Psoas muscle (tissue), 8 donors: ENCODE results near the gene GRM4. TPM values are rescaled to one million over a fixed set of nuclear protein-coding genes. Genes with fewer than 3 reads are reported as not detected.

Source experiments
- ATAC-seq, 4 donors: fragments of 200-7000 bp; cut with Tn5 transposase; one replicate each; pipeline ENCODE4 v1.9.1; 2020; ENCODE audit warnings: moderate library complexity in 3 of 4, mild to moderate bottlenecking in 2 of 4
- DNase-seq, 2 donors: peaks; one replicate each; pipeline ENCODE4 v3.0.0-alpha.2; 2020
- H3K27ac ChIP-seq: fragments of 200-600 bp; one replicate; pipeline ENCODE4 v1.8.0; 2022
- H3K27me3 ChIP-seq, 3 donors: fragments of 200-600 bp in 1 of 3; one replicate each; pipeline versions ENCODE4 v1.6.1 to v1.8.0; 2013 to 2022; ENCODE audit warnings: low read length in 2 of 3, mild to moderate bottlenecking in 2 of 3, moderate library complexity in 1 of 3; ENCODE audit not compliant: insufficient read depth in 3 of 3
- H3K36me3 ChIP-seq, 2 donors: fragments of 200-600 bp in 1 of 2; one replicate each; pipeline versions ENCODE4 v1.6.1 to v1.8.0; 2013 to 2022; ENCODE audit warnings: low read depth in 1 of 2, mild to moderate bottlenecking in 1 of 2, moderate library complexity in 1 of 2; ENCODE audit not compliant: insufficient read depth in 1 of 2
- H3K4me1 ChIP-seq: fragments of 200-600 bp; one replicate; pipeline ENCODE4 v1.8.0; 2022
- H3K4me3 ChIP-seq: fragments of 200-600 bp; one replicate; pipeline ENCODE4 v1.8.0; 2022; ENCODE audit warnings: mild to moderate bottlenecking
- H3K9me3 ChIP-seq: fragments of 200-600 bp; one replicate; pipeline ENCODE4 v1.8.0; 2022
- WGBS, 3 donors: extraction: QIAGEN DNeasy Blood & Tissue Kit; methylation state at CpG; one replicate each; pipeline versions ENCODE4 v1.1.6 to v1.1.7; 2013; 5-methylcytosine and 5-hydroxymethylcytosine counted together
- intact Hi-C, 2 donors: fragments of 100-400 bp; cut with DNase I; formaldehyde crosslinking; loops; one replicate each; pipeline versions ENCODE4 v1.11.0 to v1.14.2; 2022
- polyA plus RNA-seq, 3 donors: library from polyadenylated mRNA; stranded (reverse); fragments of 200-250 nt; gene quantifications; one replicate each; pipeline ENCODE4 v1.2.3, GENCODE V29; 2013
- total RNA-seq, 4 donors: library from RNA; stranded (reverse); fragmentation: NEBNext Ultra II Directional in 2 of 4; extraction: Animal tissue kit (Norgen Biotek cat#: 25700) in 2 of 4; gene quantifications; one replicate each; pipeline versions ENCODE4 v1.2.1 to v1.2.4, GENCODE V29; 2021 to 2023
- TF ChIP-seq, protein P1 (sequence below): fragments of 200-600 bp; IDR thresholded peaks from one replicate; pipeline ENCODE4 v1.8.0; 2022; ENCODE audit warnings: antibody characterized with exemption
- donor health status: healthy with polysubstance abuse.
- donor health status: DM: no; HTN: no; CAD: no; lungs with moderate emphysema.
- donor health status: Bipolar disorder and iron deficiency.
- donor health status: healthy.
- donor health status: DM: yes; HTN: yes; CAD: no.
- donor health status: DM: no; HTN: no; CAD: no.
- donor health status: DM: no; HTN: no; CAD: no.
- donor health status: DM: yes; HTN: yes; CAD: no.

GRM4 gene
- total and polyA plus RNA-seq, 7 donors: 0.07 to 0.39 (median 0.14) TPM; not detected in 4

GRCh38 chr6:34001706-34002621 lies 143.9 kb downstream of the GRM4 start:
- 56 to 60% (median 59%) methylated on average over 41 of the region's 41 CpGs for WGBS, 3 donors
- H3K9me3 ChIP-seq: no peaks in the 10 kb centered on the region
- H3K4me1 ChIP-seq: no peaks in the 10 kb centered on the region
- H3K36me3 ChIP-seq: no peaks in the 10 kb centered on the region
- no peak overlapping the region for H3K27ac ChIP-seq
- no peak for DNase-seq
- intact Hi-C loops: no loop called here
- TF ChIP-seq, protein P1, sequence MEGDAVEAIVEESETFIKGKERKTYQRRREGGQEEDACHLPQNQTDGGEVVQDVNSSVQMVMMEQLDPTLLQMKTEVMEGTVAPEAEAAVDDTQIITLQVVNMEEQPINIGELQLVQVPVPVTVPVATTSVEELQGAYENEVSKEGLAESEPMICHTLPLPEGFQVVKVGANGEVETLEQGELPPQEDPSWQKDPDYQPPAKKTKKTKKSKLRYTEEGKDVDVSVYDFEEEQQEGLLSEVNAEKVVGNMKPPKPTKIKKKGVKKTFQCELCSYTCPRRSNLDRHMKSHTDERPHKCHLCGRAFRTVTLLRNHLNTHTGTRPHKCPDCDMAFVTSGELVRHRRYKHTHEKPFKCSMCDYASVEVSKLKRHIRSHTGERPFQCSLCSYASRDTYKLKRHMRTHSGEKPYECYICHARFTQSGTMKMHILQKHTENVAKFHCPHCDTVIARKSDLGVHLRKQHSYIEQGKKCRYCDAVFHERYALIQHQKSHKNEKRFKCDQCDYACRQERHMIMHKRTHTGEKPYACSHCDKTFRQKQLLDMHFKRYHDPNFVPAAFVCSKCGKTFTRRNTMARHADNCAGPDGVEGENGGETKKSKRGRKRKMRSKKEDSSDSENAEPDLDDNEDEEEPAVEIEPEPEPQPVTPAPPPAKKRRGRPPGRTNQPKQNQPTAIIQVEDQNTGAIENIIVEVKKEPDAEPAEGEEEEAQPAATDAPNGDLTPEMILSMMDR: no peak
- no peak for ATAC-seq
- H3K27me3 ChIP-seq: peaks cover 0 to 10% (median 6%) of the 10 kb centered on the region in 3 donors
- H3K4me3 ChIP-seq: no peak overlapping the region

- Histone ChIP-seq H3K36me3 (no peaks in the 10 kb centered on the region), H3K27ac (no peak overlapping the region), H3K27me3 (peaks cover 0 to 8% (median 6%) of the 10 kb centered on the region in 3 donors), H3K4me1 (no peaks in the 10 kb centered on the region), H3K4me3 (no peak overlapping the region), H3K9me3 (no peaks in the 10 kb centered on the region)
- intact Hi-C loops: no loop called here
- ATAC-seq (no peak), DNase-seq (no peak)
- TF ChIP-seq, protein P1: no peak
- 85 to 90% (median 87%) methylated on average over 5 of the region's 5 CpGs for WGBS, 3 donors
Measured at GRCh38 chr6:34000281-34000680, 145.6 kb downstream of the GRM4 start.

- DNase-seq (no peak), ATAC-seq (no peak)
- no peak overlapping the region for H3K4me3 ChIP-seq
- no peak overlapping the region for H3K27ac ChIP-seq
- TF ChIP-seq, protein P1: no peak
- intact Hi-C loops: no loop called here
- no peaks in the 10 kb centered on the region for H3K9me3 ChIP-seq
- H3K36me3 ChIP-seq: no peaks in the 10 kb centered on the region
- H3K4me1 ChIP-seq: no peaks in the 10 kb centered on the region
- WGBS, 3 donors: 92 to 97% (median 96%) methylated on average over 4 of the region's 4 CpGs
- peaks cover 0 to 9% (median 6%) of the 10 kb centered on the region in 3 donors for H3K27me3 ChIP-seq
Measured at GRCh38 chr6:33999567-33999966, 146.3 kb downstream of the GRM4 start.

DNA sequence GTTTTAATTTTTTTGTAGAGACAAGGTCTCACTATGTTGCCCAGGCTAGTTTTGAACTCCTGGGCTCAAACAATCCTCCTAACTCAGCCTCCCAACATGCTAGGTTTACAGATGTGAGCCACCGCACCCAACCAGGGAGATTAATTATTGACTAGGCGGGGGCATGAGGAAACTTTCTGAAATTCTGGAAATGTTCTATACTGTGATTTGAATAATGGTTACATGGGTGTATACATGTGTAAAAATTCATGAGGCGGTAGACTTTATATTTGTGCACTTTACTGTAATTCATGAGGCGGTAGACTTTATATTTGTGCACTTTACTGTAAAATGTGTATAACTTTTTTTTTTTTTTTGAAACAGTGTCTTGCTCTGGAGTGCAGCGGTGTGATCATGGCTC lies 147.2 kb downstream of the GRM4 start:
- intact Hi-C loops: no loop called here
- TF ChIP-seq, protein P1: no peak

More for the DNA sequence above, 147.2 kb downstream of the GRM4 start:
- WGBS, 3 donors: 96 to 97% (median 96%) methylated on average over 5 of the region's 5 CpGs
- Histone ChIP-seq H3K27ac (no peak overlapping the region), H3K4me3 (no peak overlapping the region), H3K27me3 (peaks cover 0 to 17% (median 10%) of the 10 kb centered on the region in 3 donors), H3K36me3 (no peaks in the 10 kb centered on the region), H3K9me3 (no peaks in the 10 kb centered on the region), H3K4me1 (no peaks in the 10 kb centered on the region)
- ATAC-seq (no peak), DNase-seq (no peak)
